OCI-LY7 (cell line): ENCODE data around the gene TAB2. TPM values are rescaled to one million over a fixed set of nuclear protein-coding genes. Genes with fewer than 3 reads are reported as not detected.
"Not testable (repeated sequence)": the region's sequence is repeated elsewhere in the genome, so short reads cannot be mapped to it uniquely, and the experiment has no call there.

Experiments
- BruUV-seq: library from RNA; stranded (reverse); fragments of 400-500 nt; replicated peaks from 2 replicates; lab custom pipeline; 2021; lab: Mats Ljungman, UMichigan
- CTCF ChIA-PET: fragments of 300-600 bp; sonication (Branson Sonifier 250); formaldehyde crosslinking; loops from one replicate; lab custom pipeline; 2022; ENCODE audit warnings: antibody characterized with exemption; ENCODE audit not compliant: unreplicated experiment; lab: Charles Lee
- POLR2A ChIA-PET: fragments of 300-600 bp; sonication (Branson Sonifier 250); formaldehyde crosslinking; loops from one replicate; lab custom pipeline; 2022; ENCODE audit warnings: antibody characterized with exemption; lab: Charles Lee
- DNase-seq: peaks from one replicate; pipeline ENCODE4 v3.0.0-alpha.2; 2015; ENCODE audit warnings: low spot score
- H2AFZ ChIP-seq: fragments of 200-600 bp; sonication (generic), shearing (Covaris generic); 2 replicates; pipeline ENCODE4 v1.6.1; 2014; ENCODE audit warnings: mild to moderate bottlenecking, antibody characterized with exemption, low read length, moderate library complexity
- H3K27ac ChIP-seq: fragments of 200-600 bp; sonication (generic); 2 replicates; pipeline ENCODE4 v1.5.1; 2014; ENCODE audit warnings: mixed run types, low read depth, mild to moderate bottlenecking, moderate library complexity, low read length, inconsistent platforms; ENCODE audit not compliant: poor library complexity, severe bottlenecking
- H3K36me3 ChIP-seq: fragments of 200-600 bp; sonication (generic); 2 replicates; pipeline ENCODE4 v1.6.1; 2014; ENCODE audit warnings: mild to moderate bottlenecking, antibody characterized with exemption, low read length, moderate library complexity, mixed read lengths; ENCODE audit not compliant: insufficient read depth
- H3K4me1 ChIP-seq: fragments of 200-600 bp; sonication (generic); 2 replicates; pipeline ENCODE4 v1.5.1; 2014; ENCODE audit warnings: mild to moderate bottlenecking, low read length; ENCODE audit not compliant: insufficient read depth, poor library complexity, severe bottlenecking
- H3K4me2 ChIP-seq: fragments of 200-600 bp; sonication (generic); 2 replicates; pipeline ENCODE4 v1.6.1; 2014; ENCODE audit warnings: mild to moderate bottlenecking, low read length
- H3K4me3 ChIP-seq: fragments of 200-600 bp; sonication (generic); 2 replicates; pipeline ENCODE4 v1.5.1; 2014; ENCODE audit warnings: mild to moderate bottlenecking, low read depth, low read length; ENCODE audit not compliant: poor library complexity, severe bottlenecking
- H3K79me2 ChIP-seq: fragments of 200-600 bp; sonication (generic); 2 replicates; pipeline ENCODE4 v1.6.1; 2016; ENCODE audit warnings: low read depth, mild to moderate bottlenecking, low read length, moderate library complexity, mixed read lengths; ENCODE audit not compliant: insufficient read depth
- H3K9me2 ChIP-seq: fragments of 200-600 bp; sonication (generic); 2 replicates; pipeline ENCODE4 v1.6.1; 2016; ENCODE audit warnings: mild to moderate bottlenecking, low read length, mixed read lengths; ENCODE audit not compliant: insufficient read depth
- H3K9me3 ChIP-seq: fragments of 200-600 bp; sonication (generic); 2 replicates; pipeline ENCODE4 v1.6.1; 2014; ENCODE audit warnings: mild to moderate bottlenecking, mixed run types, low read length, mixed read lengths
- H4K20me1 ChIP-seq: fragments of 200-600 bp; sonication (generic); 2 replicates; pipeline ENCODE4 v1.6.1; 2014; ENCODE audit warnings: mild to moderate bottlenecking, antibody characterized with exemption, low read length, moderate library complexity, mixed read lengths; ENCODE audit not compliant: insufficient read depth
- EZH2phosphoT487 ChIP-seq: fragments of 200-600 bp; sonication (generic); IDR thresholded peaks from 2 replicates; pipeline ENCODE4 v1.6.1; 2018; ENCODE audit warnings: low read depth, borderline replicate concordance, mild to moderate bottlenecking, mixed run types, antibody characterized with exemption, low read length, moderate library complexity, mixed read lengths
- intact Hi-C: fragments of 100-400 bp; cut with micrococcal nuclease; formaldehyde crosslinking; loops from one replicate; pipeline ENCODE4 v1.10.0; 2022; ENCODE audit not compliant: unreplicated experiment
- total RNA-seq, 2 experiments: library from RNA; depleted of rRNA in 1 of 2; stranded (reverse); fragments of >200 nt in 1 of 2; shearing (Covaris generic) in 1 of 2; gene quantifications; 2 replicates each; pipeline ENCODE4 v1.2.3, GENCODE V29; 2014 to 2022
- TF ChIP-seq, protein P1 (sequence below): fragments of 200-600 bp; sonication (generic); conservative IDR thresholded peaks from 2 replicates; pipeline ENCODE4 v1.5.1; 2014; ENCODE audit warnings: mild to moderate bottlenecking, antibody characterized with exemption, low read length, moderate library complexity, mixed read lengths

TAB2 gene
- total RNA-seq, 2 experiments from 2014 or later, result 17.3 to 35.8 TPM

DNA sequence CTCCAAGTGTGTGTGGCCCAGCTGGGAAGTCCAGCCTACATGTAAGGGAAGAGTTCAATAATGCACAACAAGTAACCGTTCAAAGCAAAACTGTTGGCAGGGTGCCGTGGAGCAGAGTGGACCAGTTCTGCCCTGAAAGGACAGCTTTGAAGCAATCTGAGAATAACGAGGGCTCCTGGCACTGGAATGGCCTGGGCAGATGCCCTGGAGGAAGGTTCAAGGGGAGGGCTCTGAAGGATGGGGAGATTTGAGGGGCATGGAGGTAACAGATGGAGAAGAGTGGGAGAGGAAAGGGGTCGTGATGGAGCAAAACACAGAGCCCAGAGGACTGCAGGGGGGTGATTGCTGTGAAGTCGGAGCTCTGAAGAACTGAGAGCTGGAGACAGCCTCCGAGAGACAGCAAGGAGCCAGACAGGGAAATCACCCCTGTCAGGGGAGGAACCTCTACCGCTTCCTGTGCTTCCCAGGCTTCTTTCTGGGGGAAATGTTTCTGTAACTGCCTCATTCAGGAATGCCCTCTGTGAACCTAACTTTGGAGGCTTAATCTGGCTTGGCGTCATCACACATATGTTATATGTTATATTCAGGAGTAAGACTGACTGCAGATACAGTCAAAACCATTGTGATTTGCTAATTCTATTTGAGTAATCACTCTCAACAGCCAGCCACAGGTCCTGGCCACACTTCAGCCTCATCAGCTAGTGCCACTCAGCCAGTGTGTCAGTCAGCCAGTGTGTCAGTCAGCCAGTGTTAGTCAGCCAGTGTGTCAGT lies 126.1 kb downstream of the TAB2 start:
- H2AFZ ChIP-seq, result no peak overlapping the region
- H3K36me3 ChIP-seq, result peaks cover 7% of the 10 kb centered on the region
- no peak overlapping the region for H3K27ac ChIP-seq
- H4K20me1 ChIP-seq, result no peaks in the 10 kb centered on the region
- no peak for DNase-seq
- BruUV-seq, result no TSS peak
- POLR2A ChIA-PET, result no interaction called here
- no peaks in the 10 kb centered on the region for H3K9me3 ChIP-seq
- CTCF ChIA-PET, result no interaction called here
- no peak overlapping the region for H3K4me2 ChIP-seq
- no peaks in the 10 kb centered on the region for H3K9me2 ChIP-seq
- intact Hi-C loops, result no loop called here
- TF ChIP-seq, protein P1, sequence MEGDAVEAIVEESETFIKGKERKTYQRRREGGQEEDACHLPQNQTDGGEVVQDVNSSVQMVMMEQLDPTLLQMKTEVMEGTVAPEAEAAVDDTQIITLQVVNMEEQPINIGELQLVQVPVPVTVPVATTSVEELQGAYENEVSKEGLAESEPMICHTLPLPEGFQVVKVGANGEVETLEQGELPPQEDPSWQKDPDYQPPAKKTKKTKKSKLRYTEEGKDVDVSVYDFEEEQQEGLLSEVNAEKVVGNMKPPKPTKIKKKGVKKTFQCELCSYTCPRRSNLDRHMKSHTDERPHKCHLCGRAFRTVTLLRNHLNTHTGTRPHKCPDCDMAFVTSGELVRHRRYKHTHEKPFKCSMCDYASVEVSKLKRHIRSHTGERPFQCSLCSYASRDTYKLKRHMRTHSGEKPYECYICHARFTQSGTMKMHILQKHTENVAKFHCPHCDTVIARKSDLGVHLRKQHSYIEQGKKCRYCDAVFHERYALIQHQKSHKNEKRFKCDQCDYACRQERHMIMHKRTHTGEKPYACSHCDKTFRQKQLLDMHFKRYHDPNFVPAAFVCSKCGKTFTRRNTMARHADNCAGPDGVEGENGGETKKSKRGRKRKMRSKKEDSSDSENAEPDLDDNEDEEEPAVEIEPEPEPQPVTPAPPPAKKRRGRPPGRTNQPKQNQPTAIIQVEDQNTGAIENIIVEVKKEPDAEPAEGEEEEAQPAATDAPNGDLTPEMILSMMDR, result no peak
- no peak for TF ChIP-seq EZH2phosphoT487
- no peak overlapping the region for H3K4me3 ChIP-seq
- H3K79me2 ChIP-seq, result no peaks in the 10 kb centered on the region
- no peaks in the 10 kb centered on the region for H3K4me1 ChIP-seq

DNA sequence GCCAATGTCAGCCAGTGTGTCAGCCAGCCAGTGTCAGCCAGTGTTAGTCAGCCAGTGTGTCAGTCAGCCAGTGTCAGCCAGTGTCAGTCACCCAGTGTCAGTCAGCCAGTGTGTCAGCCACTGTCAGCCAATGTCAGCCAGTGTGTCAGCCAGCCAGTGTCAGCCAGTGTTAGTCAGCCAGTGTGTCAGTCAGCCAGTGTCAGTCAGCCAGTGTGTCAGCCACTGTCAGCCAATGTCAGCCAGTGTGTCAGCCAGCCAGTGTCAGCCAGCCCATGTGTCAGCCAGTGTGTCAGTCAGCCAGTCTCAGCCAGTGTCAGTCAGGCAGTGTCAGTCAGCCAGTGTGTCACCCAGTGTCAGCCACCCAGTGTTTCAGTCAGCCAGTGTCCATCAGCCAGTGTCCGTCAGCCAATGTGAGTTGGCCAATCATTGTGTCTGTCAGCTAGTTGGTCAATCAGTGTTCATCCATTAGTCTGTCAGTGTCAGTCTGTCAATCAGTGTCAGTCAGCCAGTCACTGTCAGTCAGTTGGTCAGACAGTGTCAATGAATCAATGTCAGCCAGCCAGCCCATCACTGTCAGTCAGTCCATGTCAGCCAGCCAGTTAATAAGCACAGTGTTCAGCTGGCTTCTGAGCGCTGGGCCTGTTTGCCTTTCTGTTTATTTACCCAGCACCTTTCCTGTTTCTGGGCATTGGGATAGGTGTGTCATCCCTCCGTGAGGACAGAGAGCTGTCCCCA lies 127.0 kb downstream of the TAB2 start:
- CTCF ChIA-PET, H3K9me3 ChIP-seq, H3K79me2 ChIP-seq, H3K27ac ChIP-seq, H3K4me3 ChIP-seq, POLR2A ChIA-PET, H3K9me2 ChIP-seq, H3K4me1 ChIP-seq, H4K20me1 ChIP-seq, H2AFZ ChIP-seq, BruUV-seq, DNase-seq, H3K4me2 ChIP-seq, intact Hi-C loops: not testable (repeated sequence)
- H3K36me3 ChIP-seq, result peaks cover 12% of the 10 kb centered on the region

GRCh38 chr6:149445095-149445466 lies 127.6 kb downstream of the TAB2 start:
- H4K20me1 ChIP-seq, result no peaks in the 10 kb centered on the region
- H3K27ac ChIP-seq, result no peak overlapping the region
- no peaks in the 10 kb centered on the region for H3K9me2 ChIP-seq
- H3K4me2 ChIP-seq, result no peak overlapping the region
- no TSS peak for BruUV-seq
- no peak for TF ChIP-seq EZH2phosphoT487
- TF ChIP-seq, protein P1, result no peak
- H3K9me3 ChIP-seq, result no peaks in the 10 kb centered on the region
- H2AFZ ChIP-seq, result no peak overlapping the region
- no peak overlapping the region for H3K4me3 ChIP-seq
- intact Hi-C loops, result no loop called here
- CTCF ChIA-PET, result no interaction called here
- POLR2A ChIA-PET, result interaction anchor here (0.6 to 1.3 kb wide), 2 partner anchors 35 to 188 kb away, joined by 3 to 4 read pairs; no protein-coding TSS in a partner anchor
- no peak for DNase-seq
- H3K79me2 ChIP-seq, result no peaks in the 10 kb centered on the region
- H3K4me1 ChIP-seq, result no peaks in the 10 kb centered on the region
- peaks cover 17% of the 10 kb centered on the region for H3K36me3 ChIP-seq
